Thyroid gland (tissue), 4 donors: ENCODE results near the gene MN1.

ENCODE experiments used
- CTCF ChIP-seq, 6 experiments: fragments of 200-600 bp in 3 of 6; fragments of 450-650 bp in 3 of 6; sonication (generic) in 3 of 6; IDR thresholded peaks; one replicate each; pipeline ENCODE4 v1.5.1; 2016 to 2019; ENCODE audit warnings: antibody characterized with exemption in 6 of 6, mild to moderate bottlenecking in 2 of 6, inconsistent platforms in 1 of 6, moderate library complexity in 1 of 6
- POLR2A ChIP-seq, 2 donors: fragments of 450-650 bp; IDR thresholded peaks; one replicate each; pipeline ENCODE4 v1.6.1; 2017; ENCODE audit warnings: antibody characterized with exemption in 2 of 2, mild to moderate bottlenecking in 2 of 2, moderate library complexity in 1 of 2

DNA sequence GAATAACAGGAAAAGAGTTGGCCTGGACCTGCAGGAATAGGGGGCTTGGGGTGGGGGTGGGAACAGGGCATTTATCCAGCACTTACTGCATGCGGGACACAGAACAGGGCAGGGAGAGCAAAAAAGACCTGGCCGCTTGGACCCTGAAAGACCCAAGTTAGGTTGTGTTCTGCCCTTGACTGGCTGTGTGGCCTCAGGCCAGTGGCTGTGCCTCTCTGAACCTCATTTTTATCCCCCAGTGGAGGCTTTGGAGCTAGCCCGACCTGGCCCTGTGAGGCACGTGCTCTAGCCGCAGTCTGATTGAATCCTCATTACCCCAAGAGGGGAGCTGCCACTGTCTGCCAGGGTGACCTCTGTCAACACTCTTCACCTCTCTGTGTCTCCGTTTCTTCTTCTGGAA, 68.7 kb downstream of the MN1 start:
- TF ChIP-seq CTCF (IDR thresholded peaks at IDR 0.05) (no peak), POLR2A (IDR thresholded peaks at IDR 0.05) (no peak)
